GM19468 (cell line): Measurements from ENCODE around the gene PCNX3.
"Not testable (repeated sequence)": the region's sequence is repeated elsewhere in the genome, so short reads cannot be mapped to it uniquely, and the experiment has no call there.

Source experiments
- ATAC-seq: cut with Tn5 transposase; IDR thresholded peaks from one replicate; pipeline ENCODE4 v1.9.1; 2021; ENCODE audit warnings: mild to moderate bottlenecking, moderate library complexity, moderate number of reproducible peaks; ENCODE audit not compliant: unreplicated experiment; ENCODE audit errors: extremely low read depth

The PCNX3 gene

DNA sequence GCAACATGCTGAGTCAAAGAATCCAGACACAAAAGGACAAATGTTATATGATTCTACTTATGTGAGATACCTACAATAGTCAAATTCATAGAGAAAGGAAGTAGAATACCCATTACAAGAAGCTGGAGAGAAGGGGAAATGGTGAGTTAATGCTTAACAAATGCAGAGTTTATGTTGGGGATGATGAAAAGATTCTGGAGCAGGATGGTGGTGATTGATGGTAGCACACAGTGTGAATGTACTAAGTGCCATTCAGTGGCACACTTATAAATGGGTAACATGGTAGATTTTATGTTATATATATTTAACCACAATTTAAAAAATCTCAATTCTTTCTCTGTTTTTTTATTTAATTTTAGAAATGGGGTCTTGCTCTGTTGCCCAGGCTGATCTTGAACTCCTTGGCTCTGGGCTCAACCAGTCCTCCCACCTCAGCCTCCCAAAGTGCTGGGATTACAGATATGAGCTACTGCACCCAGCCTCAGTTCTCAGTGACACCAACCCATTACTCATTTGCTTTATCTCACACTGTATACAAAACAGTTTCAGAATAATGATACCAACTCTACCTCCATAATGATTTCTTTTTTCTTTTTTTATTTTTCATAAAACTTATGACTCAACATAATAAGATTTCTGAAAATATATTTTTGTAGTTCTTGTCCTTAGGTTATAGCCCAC, 56.7 kb downstream of the PCNX3 start:
- ATAC-seq, result no peak

DNA sequence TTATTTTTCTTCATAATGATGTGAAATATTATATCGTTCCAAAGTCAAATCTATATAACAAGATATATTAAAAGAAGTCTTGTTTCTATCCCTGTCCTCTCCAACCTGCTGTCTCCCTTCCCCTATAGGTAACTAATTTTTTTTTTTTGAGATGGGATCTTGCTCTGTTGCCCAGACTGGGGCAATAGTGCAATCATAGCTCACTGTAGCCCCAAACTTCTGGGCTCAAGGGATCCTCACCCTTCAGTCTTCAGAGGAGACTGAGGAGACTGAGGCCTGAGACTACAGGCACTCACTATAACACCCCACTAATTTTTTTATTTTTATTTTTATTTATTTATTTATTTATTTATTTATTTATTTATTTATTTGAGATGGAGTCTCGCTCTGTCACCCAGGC, 57.4 kb downstream of the PCNX3 start:
- no peak for ATAC-seq

DNA sequence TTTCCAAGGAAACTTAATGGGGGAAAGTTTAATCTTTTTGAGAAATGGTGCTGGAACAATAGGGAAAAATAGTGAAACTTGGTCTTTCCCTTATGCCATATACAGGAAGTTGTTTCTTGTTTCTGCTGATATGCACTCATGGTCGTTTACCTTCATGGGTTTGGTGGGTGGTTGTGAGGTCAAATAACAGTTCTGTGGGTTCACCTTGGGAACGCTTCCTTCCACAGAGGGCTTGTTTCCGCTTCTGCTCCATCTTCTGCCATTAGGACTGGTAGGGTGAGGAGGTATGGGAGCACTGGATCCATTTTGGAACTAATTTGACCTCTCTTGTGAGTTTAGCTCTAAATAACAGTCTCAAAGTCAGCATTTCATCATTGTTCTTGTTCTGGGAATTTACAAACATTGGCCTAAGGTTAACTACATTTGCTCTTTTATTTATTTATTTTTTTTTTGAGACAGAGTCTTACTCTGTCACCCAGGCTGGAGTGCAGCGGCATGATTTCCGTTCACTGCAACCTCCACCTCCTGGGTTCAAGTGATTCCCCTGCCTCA, 64.7 kb downstream of the PCNX3 start:
- no peak for ATAC-seq

DNA sequence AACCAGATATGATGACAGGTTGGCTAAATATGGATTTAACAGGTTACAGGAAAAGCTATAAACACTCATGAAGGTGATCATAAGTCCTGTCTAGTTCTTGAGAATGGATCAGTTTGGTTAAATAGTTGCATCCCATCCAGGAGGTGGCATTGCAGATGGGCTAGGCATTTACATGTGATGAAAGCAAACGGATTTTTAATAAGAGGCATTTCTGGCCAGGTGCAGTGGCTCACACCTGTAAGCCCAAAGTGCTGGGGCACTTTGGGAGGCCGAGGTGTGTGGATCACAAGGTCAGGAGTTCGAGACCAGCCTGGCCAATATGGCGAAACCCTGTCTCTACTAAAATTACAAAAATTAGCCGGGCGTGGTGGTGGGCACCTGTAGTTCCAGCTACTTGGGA, 67.9 kb downstream of the PCNX3 start:
- not testable (repeated sequence) for ATAC-seq

DNA sequence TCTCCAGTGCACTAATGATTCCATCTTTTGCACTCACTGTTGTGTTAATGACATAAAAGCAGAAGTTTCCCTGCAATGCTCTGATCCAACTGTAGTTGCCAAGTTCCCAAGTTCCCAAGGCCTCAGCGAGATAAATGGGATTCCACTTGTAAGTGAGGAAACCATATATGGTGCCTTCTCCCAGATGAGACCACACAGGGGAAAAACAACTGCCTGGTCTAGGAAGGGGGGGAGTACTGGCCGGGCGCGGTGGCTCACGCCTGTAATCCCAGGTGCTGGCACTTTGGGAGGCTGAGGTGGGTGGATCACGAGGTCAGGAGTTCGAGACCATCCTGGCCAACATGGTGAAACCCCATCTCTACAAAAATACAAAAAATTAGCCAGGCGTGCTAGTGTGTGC, 70.4 kb downstream of the PCNX3 start:
- no peak for ATAC-seq
